SK-N-MC (cell line): ENCODE data around the gene USP3.

Experiments used
- EZH2 ChIP-seq: fragments of 200-600 bp; sonication (generic); IDR thresholded peaks from one replicate; pipeline ENCODE4 v1.6.1; 2017; ENCODE audit warnings: antibody characterized with exemption
- POLR2AphosphoS5 ChIP-seq: IDR thresholded peaks from 2 replicates; pipeline ENCODE4 v1.6.1; 2012; ENCODE audit warnings: mild to moderate bottlenecking, low read depth, low read length, borderline replicate concordance

DNA sequence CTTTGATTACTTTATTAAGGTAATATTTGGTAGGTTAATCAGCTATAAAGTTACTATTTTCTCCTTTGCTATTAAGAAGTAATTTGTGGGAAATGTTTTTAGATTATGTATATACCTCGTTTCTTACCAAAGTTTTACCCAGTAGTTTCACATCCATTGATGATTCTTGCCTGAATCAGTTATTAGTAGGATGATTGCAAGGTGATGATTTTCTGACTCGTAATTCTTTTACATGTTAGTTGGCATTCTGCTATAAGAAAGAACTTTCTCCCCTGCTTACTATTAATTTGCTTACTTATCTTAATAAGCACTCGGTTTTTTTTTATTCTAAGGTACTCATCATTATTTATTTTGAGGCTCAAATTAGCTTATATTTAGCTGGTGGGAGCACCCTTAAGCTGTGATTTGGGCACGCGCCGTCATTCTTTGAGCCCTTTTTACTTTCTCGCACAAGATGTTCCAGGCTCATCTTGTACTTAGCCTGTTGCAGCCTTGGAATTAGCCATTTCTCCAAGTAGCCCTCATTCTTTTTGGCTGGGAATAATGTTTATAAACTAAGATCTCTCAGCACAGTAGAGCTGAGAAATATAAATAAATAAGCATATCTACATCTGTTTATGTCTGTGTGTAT lies 15.3 kb downstream of the USP3 start:
- TF ChIP-seq POLR2AphosphoS5: no peak
- no peak for TF ChIP-seq EZH2
